Measurements from ENCODE around the gene P2RY14.

DNA sequence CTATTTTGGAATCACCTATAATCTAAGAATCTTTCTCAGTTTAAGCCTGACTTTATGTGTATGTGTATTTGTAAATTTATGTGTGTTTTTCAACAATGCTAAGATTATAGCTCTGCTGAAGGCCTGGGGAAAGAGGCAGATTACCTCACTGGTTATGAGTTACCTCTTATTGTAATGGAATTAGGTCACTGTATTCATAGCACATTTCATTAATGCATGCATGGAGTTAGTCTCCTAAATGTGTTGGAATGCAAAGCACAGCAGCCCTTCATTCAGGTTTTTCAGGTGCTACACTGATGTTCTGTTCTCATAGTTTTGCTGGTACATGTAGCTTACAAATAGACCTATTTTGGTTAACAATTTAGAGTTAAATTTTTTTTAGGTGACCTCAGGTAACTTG is 28.8 kb upstream of the P2RY14 start:
- TF ChIP-seq, protein P1, sequence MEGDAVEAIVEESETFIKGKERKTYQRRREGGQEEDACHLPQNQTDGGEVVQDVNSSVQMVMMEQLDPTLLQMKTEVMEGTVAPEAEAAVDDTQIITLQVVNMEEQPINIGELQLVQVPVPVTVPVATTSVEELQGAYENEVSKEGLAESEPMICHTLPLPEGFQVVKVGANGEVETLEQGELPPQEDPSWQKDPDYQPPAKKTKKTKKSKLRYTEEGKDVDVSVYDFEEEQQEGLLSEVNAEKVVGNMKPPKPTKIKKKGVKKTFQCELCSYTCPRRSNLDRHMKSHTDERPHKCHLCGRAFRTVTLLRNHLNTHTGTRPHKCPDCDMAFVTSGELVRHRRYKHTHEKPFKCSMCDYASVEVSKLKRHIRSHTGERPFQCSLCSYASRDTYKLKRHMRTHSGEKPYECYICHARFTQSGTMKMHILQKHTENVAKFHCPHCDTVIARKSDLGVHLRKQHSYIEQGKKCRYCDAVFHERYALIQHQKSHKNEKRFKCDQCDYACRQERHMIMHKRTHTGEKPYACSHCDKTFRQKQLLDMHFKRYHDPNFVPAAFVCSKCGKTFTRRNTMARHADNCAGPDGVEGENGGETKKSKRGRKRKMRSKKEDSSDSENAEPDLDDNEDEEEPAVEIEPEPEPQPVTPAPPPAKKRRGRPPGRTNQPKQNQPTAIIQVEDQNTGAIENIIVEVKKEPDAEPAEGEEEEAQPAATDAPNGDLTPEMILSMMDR (IDR thresholded peaks at IDR 0.05), result no peak
- TF ChIP-seq POLR2A (IDR thresholded peaks at IDR 0.05) (no peak), EP300 (IDR thresholded peaks at IDR 0.05) (no peak)

Measured in stomach (tissue), 4 donors.